ENCODE measurements around the gene KLK7.

The KLK7 gene

GRCh38 chr19:50983625-50984292 lies at the start of gene KLK7:
TSS of gene KLK7 (minus strand) at chr19:50983917. CDS start at chr19:50982399, 1,518 bp downstream.
- Histone ChIP-seq H3K36me3 (replicated peaks) (no peaks in the 10 kb centered on the region), H3K27ac (no peak within 1 kb of the TSS), H3K4me3 (ENCODE audit: low read depth, low read length) (no peak within 1 kb of the TSS), H3K27me3 (replicated peaks) (no peaks in the 10 kb centered on the region)
- in situ Hi-C loops (cut with HindIII; ENCODE audit: low pct_ligation_motif_present, low sequenced_read_pairs): no loop called here
- DNase-seq: no peak
- no peak for TF ChIP-seq CTCF (IDR thresholded peaks at IDR 0.05; ENCODE audit: low read depth, low read length, missing control alignments)

DNA sequence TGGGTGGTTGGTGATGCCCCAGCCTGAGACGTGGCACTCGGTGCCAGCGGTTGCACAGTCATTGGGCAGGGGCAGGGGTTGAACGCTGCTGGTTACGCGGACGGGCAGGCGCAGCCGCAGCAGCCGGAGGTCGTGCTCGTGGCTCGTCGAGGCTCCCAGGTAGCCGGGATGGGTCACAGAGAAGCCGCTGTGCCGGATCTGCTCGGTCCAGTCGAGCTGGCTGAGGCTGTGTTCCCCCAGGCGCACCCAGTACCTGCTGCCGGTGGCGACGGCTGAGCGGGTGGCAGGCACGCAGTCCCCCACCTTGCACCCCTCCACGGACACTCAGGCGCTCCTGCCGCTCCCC lies 48.1 kb upstream of the KLK7 start:
- H3K4me3 ChIP-seq (ENCODE audit: low read depth, low read length): no peak overlapping the region
- H3K27me3 ChIP-seq (replicated peaks): no peaks in the 10 kb centered on the region

GRCh38 chr19:51031220-51031879 lies 47.6 kb upstream of the KLK7 start:
- no peak for TF ChIP-seq CTCF (IDR thresholded peaks at IDR 0.05; ENCODE audit: low read depth, low read length, missing control alignments)
- H3K4me3 ChIP-seq (ENCODE audit: low read depth, low read length): no peak overlapping the region
- H3K27ac ChIP-seq: no peak overlapping the region
- in situ Hi-C loops (cut with HindIII; ENCODE audit: low pct_ligation_motif_present, low sequenced_read_pairs): no loop called here
- H3K27me3 ChIP-seq (replicated peaks): no peaks in the 10 kb centered on the region
- H3K36me3 ChIP-seq (replicated peaks): no peaks in the 10 kb centered on the region
- no peak for DNase-seq

More for the DNA sequence above, 48.1 kb upstream of the KLK7 start:
- Histone ChIP-seq H3K36me3 (replicated peaks) (no peaks in the 10 kb centered on the region), H3K27ac (no peak overlapping the region)
- DNase-seq: no peak
- in situ Hi-C loops (cut with HindIII; ENCODE audit: low pct_ligation_motif_present, low sequenced_read_pairs): no loop called here
- TF ChIP-seq CTCF (IDR thresholded peaks at IDR 0.05; ENCODE audit: low read depth, low read length, missing control alignments): no peak

DNA sequence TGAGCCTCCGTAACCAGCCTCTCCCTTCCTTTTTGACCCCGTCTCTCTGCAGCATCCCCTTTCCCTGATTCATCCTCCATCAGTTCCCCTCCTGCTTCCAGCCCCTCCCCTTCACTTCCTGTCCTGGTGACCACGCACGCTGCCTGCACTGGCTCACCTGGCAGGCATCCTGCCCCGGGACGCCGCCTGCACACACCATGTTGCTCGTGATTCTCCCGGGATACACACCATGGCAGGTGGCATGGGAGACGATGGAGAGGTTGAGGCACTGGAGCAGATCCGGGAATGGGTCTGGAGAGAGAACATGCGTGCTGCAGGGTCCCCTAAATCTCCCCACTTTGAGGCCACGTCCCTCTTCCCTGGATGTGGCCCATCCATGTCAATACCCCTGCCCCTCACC lies 46.9 kb upstream of the KLK7 start:
- in situ Hi-C loops (cut with HindIII; ENCODE audit: low pct_ligation_motif_present, low sequenced_read_pairs): no loop called here
- no peak for DNase-seq
- Histone ChIP-seq H3K4me3 (ENCODE audit: low read depth, low read length) (no peak overlapping the region), H3K27me3 (replicated peaks) (no peaks in the 10 kb centered on the region), H3K27ac (no peak overlapping the region), H3K36me3 (replicated peaks) (no peaks in the 10 kb centered on the region)
- no peak for TF ChIP-seq CTCF (IDR thresholded peaks at IDR 0.05; ENCODE audit: low read depth, low read length, missing control alignments)

DNA sequence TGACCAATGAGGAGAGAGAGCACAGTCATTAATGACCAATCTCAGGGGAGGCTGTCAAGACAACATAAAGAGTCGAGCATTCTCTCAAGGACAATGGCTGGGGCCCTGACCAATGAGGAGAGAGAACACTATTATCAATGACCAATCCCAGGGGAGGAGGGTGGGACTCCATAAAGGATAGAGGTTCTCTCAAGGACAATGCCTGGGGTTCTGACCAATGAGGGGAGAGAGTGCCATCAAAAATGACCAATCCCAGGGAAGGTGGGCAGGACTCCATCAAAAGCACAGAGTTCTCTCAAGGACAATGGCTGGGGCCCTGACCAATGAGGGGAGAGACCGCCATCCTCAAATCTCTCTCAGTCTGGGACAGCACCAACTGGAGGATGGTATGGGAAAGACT lies 46.0 kb upstream of the KLK7 start:
- DNase-seq: no peak
- in situ Hi-C loops (cut with HindIII; ENCODE audit: low pct_ligation_motif_present, low sequenced_read_pairs): no loop called here
- H3K27me3 ChIP-seq (replicated peaks): no peaks in the 10 kb centered on the region
- H3K36me3 ChIP-seq (replicated peaks): no peaks in the 10 kb centered on the region
- H3K4me3 ChIP-seq (ENCODE audit: low read depth, low read length): no peak overlapping the region
- no peak for TF ChIP-seq CTCF (IDR thresholded peaks at IDR 0.05; ENCODE audit: low read depth, low read length, missing control alignments)
- H3K27ac ChIP-seq: no peak overlapping the region
